SK-N-MC (cell line): Measurements from ENCODE around the gene PPP4R3A.
"Not testable (repeated sequence)": the region's sequence is repeated elsewhere in the genome, so short reads cannot be mapped to it uniquely, and the experiment has no call there.

Experiments
- EZH2 ChIP-seq: fragments of 200-600 bp; sonication (generic); IDR thresholded peaks from one replicate; pipeline ENCODE4 v1.6.1; 2017; ENCODE audit warnings: antibody characterized with exemption
- POLR2AphosphoS5 ChIP-seq: IDR thresholded peaks from 2 replicates; pipeline ENCODE4 v1.6.1; 2012; ENCODE audit warnings: mild to moderate bottlenecking, low read depth, low read length, borderline replicate concordance

DNA sequence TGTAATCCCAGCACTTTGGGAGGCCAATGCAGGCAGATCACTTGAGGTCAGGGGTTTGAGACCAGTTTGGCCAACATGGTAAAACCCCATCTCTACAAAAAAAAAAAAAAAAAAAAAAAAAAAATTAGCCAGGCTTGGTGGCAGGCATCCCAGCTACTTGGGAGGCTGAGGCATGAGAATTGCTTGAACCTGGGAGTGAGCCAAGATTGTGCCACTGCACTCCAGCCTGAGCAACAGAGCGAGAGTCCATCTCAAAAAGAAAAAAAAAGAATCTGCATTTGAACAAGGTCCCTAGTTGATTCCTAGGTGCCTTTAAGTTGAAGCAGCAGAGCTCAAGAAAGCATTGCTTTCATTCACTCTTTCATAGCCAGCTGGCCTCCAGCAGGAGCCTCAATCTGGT, 81.2 kb downstream of the PPP4R3A start:
- not testable (repeated sequence) for TF ChIP-seq EZH2, POLR2AphosphoS5
